ENCODE results near the gene LAG3.

LAG3 gene

GRCh38 chr12:6750506-6750905 lies 21.8 kb upstream of the LAG3 start:
- Histone ChIP-seq H3K36me3 (ENCODE audit: insufficient read depth, low read length) (peaks cover 31% of the 10 kb centered on the region; the same call in 1 of the 2 replicates), H4K20me1 (ENCODE audit: insufficient read depth, low read length, poor library complexity, severe bottlenecking) (peaks cover 13% of the 10 kb centered on the region)
- no peak for TF ChIP-seq CTCF (conservative IDR thresholded peaks at IDR 0.05; ENCODE audit: low read length)
- no peak for TF ChIP-seq EZH2phosphoT487 (IDR thresholded peaks at IDR 0.05; ENCODE audit: borderline replicate concordance)

GRCh38 chr12:6751767-6752166 lies 20.6 kb upstream of the LAG3 start:
- H3K4me1 ChIP-seq (ENCODE audit: insufficient read depth, low read length, poor library complexity, severe bottlenecking), result peaks cover 26% of the 10 kb centered on the region
- H3K4me3 ChIP-seq (ENCODE audit: low read length, poor library complexity, severe bottlenecking), result peak overlapping the region; percentile 87
- peak overlapping the region; percentile 98 for H3K4me2 ChIP-seq (ENCODE audit: low read depth, low read length, poor library complexity, severe bottlenecking)
- H3K27me3 ChIP-seq (ENCODE audit: insufficient read depth, low read length, poor library complexity, severe bottlenecking), result peaks cover 3% of the 10 kb centered on the region
- H2AFZ ChIP-seq (ENCODE audit: low read length), result no peak overlapping the region
- H3K9me2 ChIP-seq (replicated peaks; ENCODE audit: low read depth, low read length), result no peaks in the 10 kb centered on the region
- peak overlapping the region; percentile 97 for H3K9ac ChIP-seq (ENCODE audit: low read depth, low read length, poor library complexity, severe bottlenecking)
- peaks cover 30% of the 10 kb centered on the region for H3K79me2 ChIP-seq (ENCODE audit: insufficient read depth, low read length)
- H3F3A ChIP-seq (ENCODE audit: low read depth), result no peaks in the 10 kb centered on the region
- no peak for TF ChIP-seq EZH2phosphoT487 (IDR thresholded peaks at IDR 0.05; ENCODE audit: borderline replicate concordance)
- TF ChIP-seq CTCF (conservative IDR thresholded peaks at IDR 0.05; ENCODE audit: low read length), result no peak
- H4K20me1 ChIP-seq (ENCODE audit: insufficient read depth, low read length, poor library complexity, severe bottlenecking), result peaks cover 13% of the 10 kb centered on the region
- peaks cover 31% of the 10 kb centered on the region; the same call in 1 of the 2 replicates for H3K36me3 ChIP-seq (ENCODE audit: insufficient read depth, low read length)
- H3K9me3 ChIP-seq (ENCODE audit: insufficient read depth, low read depth, low read length), result no peaks in the 10 kb centered on the region

More at GRCh38 chr12:6750506-6750905, 21.8 kb upstream of the LAG3 start:
- Histone ChIP-seq H3K4me2 (ENCODE audit: low read depth, low read length, poor library complexity, severe bottlenecking) (peak overlapping the region; percentile 98), H3K79me2 (ENCODE audit: insufficient read depth, low read length) (peaks cover 30% of the 10 kb centered on the region), H3F3A (ENCODE audit: low read depth) (no peaks in the 10 kb centered on the region), H3K9me3 (ENCODE audit: insufficient read depth, low read depth, low read length) (no peaks in the 10 kb centered on the region), H3K9ac (ENCODE audit: low read depth, low read length, poor library complexity, severe bottlenecking) (peak overlapping the region; percentile 97), H2AFZ (ENCODE audit: low read length) (no peak overlapping the region), H3K4me1 (ENCODE audit: insufficient read depth, low read length, poor library complexity, severe bottlenecking) (peaks cover 32% of the 10 kb centered on the region), H3K27me3 (ENCODE audit: insufficient read depth, low read length, poor library complexity, severe bottlenecking) (peaks cover 3% of the 10 kb centered on the region), H3K9me2 (replicated peaks; ENCODE audit: low read depth, low read length) (no peaks in the 10 kb centered on the region), H3K4me3 (ENCODE audit: low read length, poor library complexity, severe bottlenecking) (no peak overlapping the region)

- peaks cover 26% of the 10 kb centered on the region for H3K4me1 ChIP-seq (ENCODE audit: insufficient read depth, low read length, poor library complexity, severe bottlenecking)
- H3K9ac ChIP-seq (ENCODE audit: low read depth, low read length, poor library complexity, severe bottlenecking), result peak overlapping the region; percentile 97
- peaks cover 13% of the 10 kb centered on the region for H4K20me1 ChIP-seq (ENCODE audit: insufficient read depth, low read length, poor library complexity, severe bottlenecking)
- peak overlapping the region; percentile 98 for H3K4me2 ChIP-seq (ENCODE audit: low read depth, low read length, poor library complexity, severe bottlenecking)
- peak overlapping the region; percentile 87 for H3K4me3 ChIP-seq (ENCODE audit: low read length, poor library complexity, severe bottlenecking)
- peaks cover 30% of the 10 kb centered on the region for H3K79me2 ChIP-seq (ENCODE audit: insufficient read depth, low read length)
- no peaks in the 10 kb centered on the region for H3F3A ChIP-seq (ENCODE audit: low read depth)
- TF ChIP-seq CTCF (conservative IDR thresholded peaks at IDR 0.05; ENCODE audit: low read length) (no peak; the same call in 1 of the 2 replicates), EZH2phosphoT487 (IDR thresholded peaks at IDR 0.05; ENCODE audit: borderline replicate concordance) (no peak)
- H2AFZ ChIP-seq (ENCODE audit: low read length), result peak overlapping the region; percentile 68
- no peaks in the 10 kb centered on the region for H3K9me3 ChIP-seq (ENCODE audit: insufficient read depth, low read depth, low read length)
- H3K9me2 ChIP-seq (replicated peaks; ENCODE audit: low read depth, low read length), result no peaks in the 10 kb centered on the region
- H3K27me3 ChIP-seq (ENCODE audit: insufficient read depth, low read length, poor library complexity, severe bottlenecking), result peaks cover 3% of the 10 kb centered on the region
- peaks cover 25% of the 10 kb centered on the region; the same call in 1 of the 2 replicates for H3K36me3 ChIP-seq (ENCODE audit: insufficient read depth, low read length)
Observed at GRCh38 chr12:6752167-6752920, 20.0 kb upstream of the LAG3 start.

Data from Loucy (cell line).